HFFc6 (cell line): Measurements from ENCODE around the gene TAS2R38. TPM values are rescaled to one million over a fixed set of nuclear protein-coding genes. Genes with fewer than 3 reads are reported as not detected.

Experiments used
- DNase-seq: peaks from one replicate; pipeline ENCODE4 v3.0.0-alpha.2; 2018
- H3K27ac Mint-ChIP-seq: 2 replicates; pipeline ENCODE4 v1.8.0; 2020; ENCODE audit warnings: mild to moderate bottlenecking, mixed read lengths
- H3K27me3 Mint-ChIP-seq: 2 replicates; pipeline ENCODE4 v1.8.0; 2021; ENCODE audit warnings: mild to moderate bottlenecking, moderate library complexity, mixed read lengths; ENCODE audit not compliant: insufficient read depth
- H3K36me3 Mint-ChIP-seq: 2 replicates; pipeline ENCODE4 v1.8.0; 2021; ENCODE audit warnings: low read depth, mixed read lengths
- H3K4me1 Mint-ChIP-seq: 2 replicates; pipeline ENCODE4 v1.8.0; 2020; ENCODE audit warnings: low read depth, mixed read lengths
- H3K4me3 Mint-ChIP-seq: 2 replicates; pipeline ENCODE4 v1.8.0; 2020; ENCODE audit warnings: mild to moderate bottlenecking, moderate library complexity, mixed read lengths
- H3K9me3 Mint-ChIP-seq: 2 replicates; pipeline ENCODE4 v1.8.0; 2020; ENCODE audit warnings: mild to moderate bottlenecking, mixed read lengths
- CTCF ChIP-seq: fragments of 200-600 bp; sonication (generic); IDR thresholded peaks from 2 replicates; pipeline ENCODE4 v1.5.0; 2021; ENCODE audit warnings: antibody characterized with exemption, mild to moderate bottlenecking
- total RNA-seq, 6 experiments: library from RNA; stranded (reverse); fragmentation: NEBNext Ultra II Directional; extraction: Animal tissue kit (Norgen Biotek cat#: 25700); gene quantifications; 2 replicates in 1 of 6; 3 replicates in 5 of 6; pipeline ENCODE4 v1.2.3, GENCODE V29; 2021

TAS2R38 gene
- total RNA-seq, 6 experiments from 2014 or later, result not detected

- no peak overlapping the region for H3K4me3 Mint-ChIP-seq
- TF ChIP-seq CTCF, result no peak
- DNase-seq, result no peak
- no peaks in the 10 kb centered on the region; the same call in 1 of the 2 replicates for H3K27me3 Mint-ChIP-seq
- no peak overlapping the region for H3K27ac Mint-ChIP-seq
- H3K4me1 Mint-ChIP-seq, result no peaks in the 10 kb centered on the region
- H3K9me3 Mint-ChIP-seq, result peaks cover 37% of the 10 kb centered on the region
- H3K36me3 Mint-ChIP-seq, result peaks cover 4% of the 10 kb centered on the region; the same call in 1 of the 2 replicates
These were observed 44.8 kb downstream of the TAS2R38 start for GRCh38 chr7:141928845-141929195.

- H3K27ac Mint-ChIP-seq, result no peak overlapping the region
- H3K4me3 Mint-ChIP-seq, result no peak overlapping the region
- H3K27me3 Mint-ChIP-seq, result no peaks in the 10 kb centered on the region; the same call in 1 of the 2 replicates
- peaks cover 4% of the 10 kb centered on the region; the same call in 1 of the 2 replicates for H3K36me3 Mint-ChIP-seq
- TF ChIP-seq CTCF, result no peak
- peaks cover 34% of the 10 kb centered on the region for H3K9me3 Mint-ChIP-seq
- H3K4me1 Mint-ChIP-seq, result no peaks in the 10 kb centered on the region
- DNase-seq, result no peak
These were observed 45.3 kb downstream of the TAS2R38 start for GRCh38 chr7:141928146-141928844.

Other genes with a start within 250 kb of the TAS2R38 start
- gene SSBP1, start 235.4 kb downstream of the TAS2R38 start, total RNA-seq, result 100 to 1,000 TPM; 122 to 180 (median 147) TPM
- gene TAS2R3, start 209.7 kb downstream of the TAS2R38 start, total RNA-seq, result under 1 TPM in 2 of 6 experiments, not detected in 4; 0.17 to 0.26 TPM
- gene TAS2R4, start 197.1 kb downstream of the TAS2R38 start, total RNA-seq, result under 1 TPM in 3 of 6 experiments, not detected in 3; 0.07 to 0.12 (median 0.07) TPM
- under 1 TPM in 4 of 6 experiments, not detected in 2; 0.17 to 0.21 (median 0.18) TPM for gene TAS2R5, start 183.6 kb downstream of the TAS2R38 start, total RNA-seq
- not detected for gene PRSS37, start 132.3 kb downstream of the TAS2R38 start, total RNA-seq
- gene OR9A4, start 57.4 kb downstream of the TAS2R38 start, total RNA-seq, result not detected
- gene CLEC5A, start 26.8 kb downstream of the TAS2R38 start, total RNA-seq, result not detected
- gene MGAM, start 22.1 kb upstream of the TAS2R38 start, total RNA-seq, result under 1 TPM in 5 of 6 experiments, not detected in 1; 0.03 to 0.07 (median 0.05) TPM
- not detected for gene MGAM2, start 137.9 kb upstream of the TAS2R38 start, total RNA-seq